Measurements from ENCODE around the gene BRMS1L.
"Not testable (repeated sequence)": the region's sequence is repeated elsewhere in the genome, so short reads cannot be mapped to it uniquely, and the experiment has no call there.

The BRMS1L gene, protein sequence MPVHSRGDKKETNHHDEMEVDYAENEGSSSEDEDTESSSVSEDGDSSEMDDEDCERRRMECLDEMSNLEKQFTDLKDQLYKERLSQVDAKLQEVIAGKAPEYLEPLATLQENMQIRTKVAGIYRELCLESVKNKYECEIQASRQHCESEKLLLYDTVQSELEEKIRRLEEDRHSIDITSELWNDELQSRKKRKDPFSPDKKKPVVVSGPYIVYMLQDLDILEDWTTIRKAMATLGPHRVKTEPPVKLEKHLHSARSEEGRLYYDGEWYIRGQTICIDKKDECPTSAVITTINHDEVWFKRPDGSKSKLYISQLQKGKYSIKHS

GRCh38 chr14:35826218-35826951, at the start of gene BRMS1L:
BRMS1L (plus strand) TSS chr14:35826338; CDS start chr14:35826517, 179 bp downstream.
- DNase-seq, result peak; percentile 100

DNA sequence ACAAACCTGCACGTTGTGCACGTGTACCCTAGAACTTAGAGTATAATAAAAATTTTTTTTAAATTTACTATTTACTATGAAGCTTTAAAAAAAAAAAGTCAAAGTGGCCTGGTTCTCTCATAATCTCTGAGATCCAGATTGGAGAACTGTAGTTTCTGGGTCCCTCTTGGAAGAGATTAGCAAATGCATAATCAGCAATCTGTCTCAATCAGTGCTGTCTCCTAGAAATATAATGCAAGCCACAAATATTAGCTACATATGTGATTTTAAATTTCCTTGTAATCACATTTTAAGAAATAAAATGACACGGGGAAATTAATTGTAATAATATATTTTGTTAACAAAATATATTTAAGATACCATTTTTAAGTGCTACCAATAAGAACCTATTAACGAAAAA, 49.3 kb upstream of the BRMS1L start:
- no peak for DNase-seq

DNA sequence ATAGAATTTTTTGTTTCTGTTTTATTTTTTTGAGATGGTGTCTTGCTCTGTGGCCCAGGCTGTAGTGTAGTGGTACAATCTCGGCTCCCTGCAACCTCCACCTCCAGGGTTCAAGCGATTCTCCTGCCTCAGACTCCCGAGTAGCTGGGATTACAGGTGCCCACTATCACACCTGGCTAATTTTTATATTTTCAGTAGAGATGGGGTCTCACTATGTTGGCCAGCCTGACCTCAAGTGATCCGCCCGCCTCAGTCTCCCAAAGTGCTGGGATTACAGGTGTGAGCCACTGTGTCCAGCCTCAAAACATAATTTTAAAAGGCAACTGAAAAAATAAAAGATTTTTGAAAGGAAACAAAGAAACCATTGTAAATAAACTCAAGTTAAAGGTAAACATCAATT, 48.6 kb upstream of the BRMS1L start:
- DNase-seq, result not testable (repeated sequence)

- no peak for DNase-seq
Observed at GRCh38 chr14:35779368-35779767, 46.8 kb upstream of the BRMS1L start.

GRCh38 chr14:35783699-35784098, 42.4 kb upstream of the BRMS1L start:
- DNase-seq, result no peak

DNA sequence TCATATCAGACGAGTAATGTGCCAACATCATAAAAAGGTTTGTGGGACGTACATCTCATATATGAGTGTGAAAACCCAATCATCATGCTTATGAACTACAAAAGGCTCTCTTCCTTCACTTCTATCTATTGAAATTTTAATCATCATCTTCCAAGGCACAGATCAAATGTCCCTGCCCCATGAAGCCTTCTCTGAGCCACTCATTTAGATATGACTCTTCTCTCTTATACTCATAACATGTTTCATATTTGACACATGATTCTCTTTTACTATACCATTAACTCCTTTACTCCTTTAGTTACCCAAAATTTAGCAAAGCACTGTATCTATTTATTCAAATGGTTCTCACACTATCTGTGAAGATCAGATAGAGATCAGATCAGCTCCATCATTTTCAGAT, 39.3 kb upstream of the BRMS1L start:
- DNase-seq, result no peak

DNA sequence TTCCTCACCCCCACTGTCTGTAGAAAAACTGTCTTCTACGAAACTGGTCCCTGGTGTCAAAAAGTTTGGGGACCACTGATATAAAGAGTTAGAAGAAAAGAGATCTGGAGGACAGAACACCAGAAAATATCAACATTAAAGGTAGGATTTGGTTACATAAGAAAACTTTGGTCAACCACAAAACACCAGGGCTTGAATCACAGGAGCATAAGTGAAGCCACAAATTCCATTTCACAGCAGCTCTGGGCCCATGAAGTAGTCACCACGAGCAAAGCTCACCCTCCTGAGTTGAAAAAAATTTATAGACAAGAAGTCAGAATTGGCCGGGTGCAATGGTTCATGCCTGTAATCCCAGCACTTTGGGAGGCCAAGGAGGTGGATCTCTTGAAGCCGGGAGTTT, 36.5 kb upstream of the BRMS1L start:
- DNase-seq, result no peak

GRCh38 chr14:35797796-35798195, 28.3 kb upstream of the BRMS1L start:
- no peak for DNase-seq

DNA sequence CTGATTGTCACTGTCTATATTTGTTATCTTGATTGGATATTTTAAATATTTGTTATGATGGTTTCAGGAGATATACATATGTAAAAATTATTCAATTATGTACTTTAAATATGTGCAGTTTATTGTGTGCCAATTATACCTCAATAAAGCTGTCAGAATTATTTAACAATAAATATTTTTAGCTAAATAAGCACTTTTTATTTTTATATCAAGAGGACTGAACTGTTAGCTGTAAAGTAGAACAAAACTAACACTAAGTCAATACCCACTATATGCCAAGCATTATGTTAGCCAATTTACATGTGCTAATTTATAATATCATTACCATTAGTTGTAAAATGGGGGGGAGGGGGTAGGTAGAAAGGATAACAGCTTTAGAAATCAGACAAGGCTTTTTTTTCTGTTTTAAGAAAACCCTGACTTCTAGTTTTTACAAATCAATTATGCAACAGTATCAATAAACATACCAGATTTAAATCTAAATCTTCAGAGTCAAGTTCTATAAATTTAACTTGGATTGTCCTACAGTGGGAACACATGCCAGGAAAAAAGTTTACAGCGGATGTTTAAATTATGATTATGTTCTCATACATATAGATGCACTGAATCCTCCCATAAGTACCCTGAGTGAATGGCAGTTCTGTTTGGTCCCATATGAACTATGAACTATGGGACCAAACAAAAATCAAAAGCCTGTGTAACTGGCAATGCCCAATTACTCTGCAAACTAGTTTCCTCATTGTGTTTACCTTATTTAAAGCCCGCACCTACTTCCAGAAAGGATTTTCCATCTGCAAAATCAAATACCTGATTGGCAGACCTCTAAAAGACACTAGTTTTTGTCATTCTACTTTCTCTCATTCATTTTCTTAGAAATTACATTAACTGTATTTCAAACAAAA, 19.9 kb upstream of the BRMS1L start:
- DNase-seq, result no peak

GRCh38 chr14:35807131-35807961, 18.8 kb upstream of the BRMS1L start:
- DNase-seq, result no peak

DNA sequence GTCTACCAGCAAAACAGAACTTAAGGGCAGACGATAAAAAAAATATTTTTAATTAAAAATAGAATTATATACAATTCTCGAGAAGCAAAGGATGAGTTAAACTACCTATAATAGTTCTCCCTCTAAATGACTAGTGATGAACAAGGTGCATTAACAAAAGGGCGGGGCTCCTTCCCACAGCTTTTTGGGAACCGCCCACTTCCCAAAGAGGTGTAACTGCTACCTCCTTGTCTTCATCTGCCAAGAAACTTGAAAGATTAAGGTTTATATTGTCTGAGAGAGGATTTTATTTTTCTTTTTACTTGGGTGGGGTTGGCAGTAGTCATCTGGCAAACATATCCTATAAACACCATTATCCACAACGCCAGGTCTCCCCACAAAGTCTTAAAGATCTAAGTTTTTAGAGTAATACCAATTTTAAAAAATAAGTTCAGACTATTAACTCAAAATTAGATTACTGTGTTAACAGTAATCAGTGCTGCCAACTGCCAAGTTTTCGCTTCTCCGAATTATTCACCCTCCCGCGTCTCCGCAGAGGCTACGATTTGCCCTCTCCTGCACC, 18.0 kb upstream of the BRMS1L start:
- DNase-seq, result peak; percentile 81

- DNase-seq, result peak; percentile 100
Observed at GRCh38 chr14:35808638-35809563, 17.2 kb upstream of the BRMS1L start, which contains the start of gene RALGAPA1. RALGAPA1 (minus strand) TSS chr14:35809295; CDS start chr14:35808835, 460 bp downstream.

- DNase-seq, result no peak
Observed at GRCh38 chr14:35809597-35809996, 16.5 kb upstream of the BRMS1L start.

- no peak for DNase-seq
Observed at GRCh38 chr14:35810963-35811362, 15.2 kb upstream of the BRMS1L start.

GRCh38 chr14:35814371-35815005, 11.7 kb upstream of the BRMS1L start:
- DNase-seq, result peak; percentile 96

DNA sequence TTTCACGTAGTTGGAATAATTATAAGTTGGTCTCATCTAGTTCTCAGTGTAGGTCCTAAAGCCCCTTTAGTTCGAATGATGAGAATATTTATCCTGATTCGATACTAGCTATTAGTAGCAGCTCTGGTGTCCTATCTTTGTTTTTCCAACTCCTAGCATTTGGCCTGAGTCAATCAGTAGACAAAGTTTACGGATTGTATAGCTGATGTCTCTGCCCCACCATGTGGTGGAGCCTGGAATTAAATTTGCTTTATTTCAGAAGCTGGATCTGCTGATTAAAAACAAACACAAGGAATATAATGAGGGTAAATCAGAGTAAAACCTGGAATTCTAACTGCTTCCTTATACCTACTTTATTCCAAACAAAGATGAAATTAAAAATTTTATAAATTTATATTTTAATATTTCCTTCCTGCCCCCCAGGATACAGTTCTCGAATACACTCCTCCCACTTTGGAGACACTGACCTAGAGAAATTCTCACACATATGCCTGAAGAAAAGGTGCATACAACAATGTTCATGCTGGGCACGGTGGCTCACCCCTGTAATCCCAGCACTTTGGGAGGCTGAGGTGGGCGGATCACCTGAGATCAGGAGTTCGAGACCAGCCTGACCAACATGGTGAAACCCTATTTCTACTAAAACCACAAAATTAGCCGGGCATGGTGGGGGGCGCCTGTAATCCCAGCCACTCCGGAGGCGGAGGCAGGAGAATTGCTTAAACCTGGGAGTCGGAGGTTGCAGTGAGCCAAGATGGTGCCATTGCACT, 7.6 kb upstream of the BRMS1L start:
- peak; percentile 71 for DNase-seq

- no peak for DNase-seq
Observed at GRCh38 chr14:35819591-35820540, 6.3 kb upstream of the BRMS1L start.

Measured in NCI-H2029 (cell line).